ENCODE measurements around the gene USP10.

The USP10 gene

GRCh38 chr16:84794626-84795025, 94.8 kb downstream of the USP10 start:
- no peak overlapping the region for H3K4me3 ChIP-seq (ENCODE audit: low read depth, low read length)
- DNase-seq (ENCODE audit: low read depth, low spot score) = no peak
- TF ChIP-seq CTCF (IDR thresholded peaks at IDR 0.05; ENCODE audit: insufficient read depth, low read length, missing control alignments) = no peak
- CTCF ChIA-PET = interaction anchor here (0.8 to 0.9 kb wide), 3 partner anchors 9 to 176 kb away, joined by 3 to 5 read pairs (median 3); no protein-coding TSS in a partner anchor
- POLR2A ChIA-PET = no interaction called here

GRCh38 chr16:84795329-84796053, 95.7 kb downstream of the USP10 start:
- no peak for TF ChIP-seq CTCF (IDR thresholded peaks at IDR 0.05; ENCODE audit: insufficient read depth, low read length, missing control alignments)
- POLR2A ChIA-PET = interaction anchor here (0.6 to 0.7 kb wide), 2 partner anchors 24 to 203 kb away, joined by 3 read pairs; partner anchors contain the start of gene CRISPLD2
- CTCF ChIA-PET = interaction anchor here (0.8 kb wide), 1 partner anchor 156 kb away, joined by 3 read pairs; no protein-coding TSS in a partner anchor
- no peak overlapping the region for H3K4me3 ChIP-seq (ENCODE audit: low read depth, low read length)
- peak; percentile 70 for DNase-seq (ENCODE audit: low read depth, low spot score)

GRCh38 chr16:84800158-84800978, 100.6 kb downstream of the USP10 start:
- H3K4me3 ChIP-seq (ENCODE audit: low read depth, low read length) = no peak overlapping the region
- no peak for TF ChIP-seq CTCF (IDR thresholded peaks at IDR 0.05; ENCODE audit: insufficient read depth, low read length, missing control alignments)
- CTCF ChIA-PET = interaction anchor here (1.0 to 1.6 kb wide), 2 partner anchors 32 to 47 kb away, joined by 3 to 5 read pairs; no protein-coding TSS in a partner anchor
- POLR2A ChIA-PET = interaction anchor here (0.9 kb wide), 1 partner anchor 19 kb away, joined by 4 read pairs; the partner anchor contains the start of gene CRISPLD2
- DNase-seq (ENCODE audit: low read depth, low spot score) = no peak

GRCh38 chr16:84803146-84803545, 103.3 kb downstream of the USP10 start:
- TF ChIP-seq CTCF (IDR thresholded peaks at IDR 0.05; ENCODE audit: insufficient read depth, low read length, missing control alignments) = no peak
- ChIA-PET CTCF (no interaction called here), POLR2A (no interaction called here)

GRCh38 chr16:84804326-84804725, 104.5 kb downstream of the USP10 start:
- TF ChIP-seq CTCF (IDR thresholded peaks at IDR 0.05; ENCODE audit: insufficient read depth, low read length, missing control alignments) = no peak
- ChIA-PET POLR2A (no interaction called here), CTCF (interaction anchor here (1.1 kb wide), 1 partner anchor 148 kb away, joined by 3 read pairs; no protein-coding TSS in a partner anchor)
- no peak for DNase-seq (ENCODE audit: low read depth, low spot score)
- H3K4me3 ChIP-seq (ENCODE audit: low read depth, low read length) = no peak overlapping the region

More at GRCh38 chr16:84803146-84803545, 103.3 kb downstream of the USP10 start:
- DNase-seq (ENCODE audit: low read depth, low spot score) = no peak
- no peak overlapping the region for H3K4me3 ChIP-seq (ENCODE audit: low read depth, low read length)

All from AG04449 (cell line).